Activated naive CD8-positive, alpha-beta T cell treated with anti-CD3 and anti-CD28 coated beads, Interleukin-2, amount 50 U/mL, for 24 hours (primary cell): ENCODE data around the gene CACNA1D.

ENCODE experiments used
- ATAC-seq: fragments of 150-1000 bp; cut with Tn5 transposase; one replicate; pipeline ENCODE4 v1.10.0; 2021
- DNase-seq: peaks from one replicate; pipeline ENCODE4 v3.0.0; 2021
- H3K27ac Mint-ChIP-seq: one replicate; pipeline ENCODE4 v1.8.0; 2021; ENCODE audit warnings: mild to moderate bottlenecking, mixed read lengths
- H3K27me3 Mint-ChIP-seq: one replicate; pipeline ENCODE4 v1.8.0; 2021; ENCODE audit warnings: mixed read lengths
- H3K36me3 Mint-ChIP-seq: one replicate; pipeline ENCODE4 v1.8.0; 2021; ENCODE audit warnings: low read depth, mixed read lengths
- H3K4me1 Mint-ChIP-seq: one replicate; pipeline ENCODE4 v1.8.0; 2021; ENCODE audit warnings: mixed read lengths
- H3K4me3 Mint-ChIP-seq: one replicate; pipeline ENCODE4 v1.8.0; 2021; ENCODE audit warnings: mild to moderate bottlenecking, moderate library complexity, mixed read lengths
- H3K9me3 Mint-ChIP-seq: one replicate; pipeline ENCODE4 v1.8.0; 2021; ENCODE audit warnings: mixed read lengths

The CACNA1D gene

GRCh38 chr3:53486961-53487654 is 7.3 kb upstream of the CACNA1D start:
- Mint-ChIP-seq H3K4me1 (no peaks in the 10 kb centered on the region), H3K4me3 (no peak overlapping the region), H3K9me3 (no peaks in the 10 kb centered on the region), H3K36me3 (no peaks in the 10 kb centered on the region), H3K27me3 (peaks cover 10% of the 10 kb centered on the region), H3K27ac (no peak overlapping the region)
- no peak for ATAC-seq
- no peak for DNase-seq

GRCh38 chr3:53489386-53489785 is 5.0 kb upstream of the CACNA1D start:
- Mint-ChIP-seq H3K27ac (no peak overlapping the region), H3K4me1 (peaks cover 3% of the 10 kb centered on the region), H3K36me3 (no peaks in the 10 kb centered on the region), H3K4me3 (no peak overlapping the region), H3K9me3 (no peaks in the 10 kb centered on the region), H3K27me3 (peaks cover 22% of the 10 kb centered on the region)
- ATAC-seq = no peak
- no peak for DNase-seq

GRCh38 chr3:53489787-53490458 is 4.5 kb upstream of the CACNA1D start:
- Mint-ChIP-seq H3K4me1 (peaks cover 3% of the 10 kb centered on the region), H3K27me3 (peaks cover 22% of the 10 kb centered on the region), H3K9me3 (no peaks in the 10 kb centered on the region), H3K36me3 (no peaks in the 10 kb centered on the region), H3K4me3 (no peak overlapping the region), H3K27ac (no peak overlapping the region)
- DNase-seq (no peak), ATAC-seq (no peak)

- Mint-ChIP-seq H3K4me1 (peaks cover 6% of the 10 kb centered on the region), H3K4me3 (no peak overlapping the region), H3K9me3 (no peaks in the 10 kb centered on the region), H3K27me3 (peaks cover 24% of the 10 kb centered on the region), H3K36me3 (no peaks in the 10 kb centered on the region), H3K27ac (no peak overlapping the region)
- no peak for ATAC-seq
- no peak for DNase-seq
Observed at GRCh38 chr3:53490459-53490968, 3.9 kb upstream of the CACNA1D start.

- Mint-ChIP-seq H3K27me3 (peaks cover 29% of the 10 kb centered on the region), H3K27ac (no peak overlapping the region), H3K36me3 (no peaks in the 10 kb centered on the region), H3K9me3 (no peaks in the 10 kb centered on the region), H3K4me1 (peaks cover 8% of the 10 kb centered on the region), H3K4me3 (no peak overlapping the region)
- no peak for DNase-seq
- no peak for ATAC-seq
Observed at GRCh38 chr3:53491276-53491675, 3.1 kb upstream of the CACNA1D start.

GRCh38 chr3:53493595-53493962 is 832 bp upstream of the CACNA1D start:
- ATAC-seq (no peak), DNase-seq (no peak)
- Mint-ChIP-seq H3K27me3 (peaks cover 46% of the 10 kb centered on the region), H3K27ac (no peak overlapping the region), H3K4me3 (no peak overlapping the region), H3K36me3 (no peaks in the 10 kb centered on the region), H3K9me3 (no peaks in the 10 kb centered on the region), H3K4me1 (peaks cover 8% of the 10 kb centered on the region)

GRCh38 chr3:53495146-53495519 is 722 bp downstream of the CACNA1D start:
- Mint-ChIP-seq H3K27me3 (peaks cover 49% of the 10 kb centered on the region), H3K4me3 (peak overlapping the region; percentile 40), H3K9me3 (no peaks in the 10 kb centered on the region), H3K27ac (no peak overlapping the region), H3K36me3 (no peaks in the 10 kb centered on the region), H3K4me1 (peaks cover 8% of the 10 kb centered on the region)
- DNase-seq (no peak), ATAC-seq (no peak)

- no peak for DNase-seq
- Mint-ChIP-seq H3K4me3 (peak overlapping the region; percentile 49), H3K27ac (no peak overlapping the region), H3K27me3 (peaks cover 48% of the 10 kb centered on the region), H3K9me3 (no peaks in the 10 kb centered on the region), H3K4me1 (peaks cover 8% of the 10 kb centered on the region), H3K36me3 (no peaks in the 10 kb centered on the region)
- ATAC-seq = no peak
Observed at GRCh38 chr3:53495520-53496391, 1.3 kb downstream of the CACNA1D start.

- H3K4me3 Mint-ChIP-seq = no peak overlapping the region
- no peaks in the 10 kb centered on the region for H3K36me3 Mint-ChIP-seq
- ATAC-seq (no peak), DNase-seq (no peak)
- no peaks in the 10 kb centered on the region for H3K9me3 Mint-ChIP-seq
- peaks cover 48% of the 10 kb centered on the region for H3K27me3 Mint-ChIP-seq
- H3K27ac Mint-ChIP-seq = no peak overlapping the region
- H3K4me1 Mint-ChIP-seq = peaks cover 8% of the 10 kb centered on the region
Observed at GRCh38 chr3:53496392-53496670, 1.9 kb downstream of the CACNA1D start.

- Mint-ChIP-seq H3K27me3 (peaks cover 46% of the 10 kb centered on the region), H3K36me3 (no peaks in the 10 kb centered on the region), H3K4me1 (peaks cover 8% of the 10 kb centered on the region)
Observed at GRCh38 chr3:53496984-53497383, 2.6 kb downstream of the CACNA1D start.

GRCh38 chr3:53498806-53499641 is 4.6 kb downstream of the CACNA1D start:
- peaks cover 33% of the 10 kb centered on the region for H3K27me3 Mint-ChIP-seq
- DNase-seq (no peak), ATAC-seq (no peak)
- no peak overlapping the region for H3K4me3 Mint-ChIP-seq
- H3K4me1 Mint-ChIP-seq = peaks cover 5% of the 10 kb centered on the region
- no peaks in the 10 kb centered on the region for H3K9me3 Mint-ChIP-seq
- H3K36me3 Mint-ChIP-seq = no peaks in the 10 kb centered on the region
- H3K27ac Mint-ChIP-seq = no peak overlapping the region

More at GRCh38 chr3:53496984-53497383, 2.6 kb downstream of the CACNA1D start:
- Mint-ChIP-seq H3K9me3 (no peaks in the 10 kb centered on the region), H3K4me3 (no peak overlapping the region), H3K27ac (no peak overlapping the region)
- ATAC-seq (no peak), DNase-seq (no peak)

GRCh38 chr3:53500165-53500777 is 5.9 kb downstream of the CACNA1D start:
- H3K36me3 Mint-ChIP-seq = no peaks in the 10 kb centered on the region
- H3K27me3 Mint-ChIP-seq = peaks cover 32% of the 10 kb centered on the region
- no peak for ATAC-seq
- H3K9me3 Mint-ChIP-seq = no peaks in the 10 kb centered on the region
- no peak for DNase-seq
- H3K27ac Mint-ChIP-seq = no peak overlapping the region
- H3K4me1 Mint-ChIP-seq = peaks cover 2% of the 10 kb centered on the region
- no peak overlapping the region for H3K4me3 Mint-ChIP-seq

GRCh38 chr3:53501178-53501577 is 6.8 kb downstream of the CACNA1D start:
- Mint-ChIP-seq H3K9me3 (no peaks in the 10 kb centered on the region), H3K27ac (no peak overlapping the region), H3K4me3 (no peak overlapping the region), H3K4me1 (no peaks in the 10 kb centered on the region), H3K27me3 (peaks cover 29% of the 10 kb centered on the region), H3K36me3 (no peaks in the 10 kb centered on the region)
- ATAC-seq (no peak), DNase-seq (no peak)

- no peak for ATAC-seq
- no peaks in the 10 kb centered on the region for H3K9me3 Mint-ChIP-seq
Observed at GRCh38 chr3:53502737-53503136, 8.3 kb downstream of the CACNA1D start.

More at GRCh38 chr3:53502737-53503136, 8.3 kb downstream of the CACNA1D start:
- Mint-ChIP-seq H3K4me1 (no peaks in the 10 kb centered on the region), H3K27me3 (peaks cover 15% of the 10 kb centered on the region), H3K4me3 (no peak overlapping the region), H3K36me3 (no peaks in the 10 kb centered on the region), H3K27ac (no peak overlapping the region)
- DNase-seq = no peak
